Stimulated activated CD4-positive, alpha-beta T cell treated with anti-CD3 and anti-CD28 coated beads, Interleukin-4, amount 100 ng/mL, for 24 hours (primary cell): Measurements from ENCODE around the gene OSTN.

Experiments
- DNase-seq: peaks from one replicate; pipeline ENCODE4 v3.0.0-alpha.2; 2020

The OSTN gene

GRCh38 chr3:191314109-191314728 lies 115.2 kb downstream of the OSTN start:
- no peak for DNase-seq
